ENCODE results near the gene B4GALT5.
"Not testable (repeated sequence)": the region's sequence is repeated elsewhere in the genome, so short reads cannot be mapped to it uniquely, and the experiment has no call there.

- TF ChIP-seq CTCF (conservative IDR thresholded peaks at IDR 0.05); EZH2 (IDR thresholded peaks at IDR 0.05; ENCODE audit: low read depth): not testable (repeated sequence)
Measured at GRCh38 chr20:49761888-49762287, 48.2 kb upstream of the B4GALT5 start.

Data from PC-9 (cell line).